Body of pancreas (tissue), 4 donors: ENCODE measurements around the gene KCNQ5. TPM values are rescaled to one million over a fixed set of nuclear protein-coding genes. Genes with fewer than 3 reads are reported as not detected.

ENCODE experiments used
- ATAC-seq: fragments of 150-250 bp; one replicate; pipeline ENCODE4 v1.9.1; 2016
- DNase-seq, 4 donors: peaks; one replicate each; pipeline ENCODE4 v3.0.0-alpha.2; 2019
- H3K27ac ChIP-seq, 4 donors: fragments of 200-600 bp; sonication (generic); 1 replicate in 3 of 4; 2 replicates in 1 of 4; pipeline versions ENCODE4 v1.5.1 to v1.6.1; 2016 to 2019; ENCODE audit warnings: mild to moderate bottlenecking in 1 of 4, mixed read lengths in 1 of 4, moderate library complexity in 1 of 4
- H3K27me3 ChIP-seq, 2 donors: fragments of 200-600 bp; sonication (generic); one replicate each; pipeline ENCODE4 v1.6.0; 2016; ENCODE audit warnings: mild to moderate bottlenecking in 1 of 2
- H3K36me3 ChIP-seq, 2 donors: fragments of 200-600 bp; sonication (generic); replicated peaks in 1 of 2; 2 replicates each; pipeline ENCODE4 v1.5.1; 2016; ENCODE audit warnings: low read depth in 2 of 2; ENCODE audit not compliant: insufficient read depth in 1 of 2
- H3K4me1 ChIP-seq: fragments of 200-600 bp; sonication (generic); one replicate; pipeline ENCODE4 v1.6.0; 2016
- H3K4me3 ChIP-seq, 2 donors: fragments of 200-600 bp; sonication (generic); 1 replicate in 1 of 2; 2 replicates in 1 of 2; pipeline ENCODE4 v1.5.1; 2016 to 2019
- H3K9me3 ChIP-seq, 3 donors: fragments of 200-600 bp; sonication (generic); 1 replicate in 2 of 3; 2 replicates in 1 of 3; pipeline ENCODE4 v1.5.1; 2016
- POLR2A ChIP-seq, 3 donors: fragments of 450-650 bp; IDR thresholded peaks; one replicate each; pipeline ENCODE4 v1.6.1; 2016; ENCODE audit warnings: antibody characterized with exemption in 3 of 3, mild to moderate bottlenecking in 2 of 3
- WGBS, 2 donors: methylation state at CpG; one replicate each; pipeline ENCODE4 v1.1.5; 2017; 5-methylcytosine and 5-hydroxymethylcytosine counted together
- intact Hi-C: fragments of 100-400 bp; cut with DNase I; formaldehyde crosslinking; loops from one replicate; pipeline ENCODE4 v1.15.1; 2023
- total RNA-seq, 2 donors: library from RNA; depleted of rRNA; stranded (reverse); fragments of >200 nt; gene quantifications; one replicate each; pipeline ENCODE4 v1.1.0, GENCODE V29; 2016
- TF ChIP-seq, protein P1 (sequence below), 7 experiments: fragments of 450-650 bp in 4 of 7; fragments of 200-600 bp in 3 of 7; sonication (generic) in 3 of 7; IDR thresholded peaks; one replicate each; pipeline ENCODE4 v1.5.1; 2016 to 2019; ENCODE audit warnings: antibody characterized with exemption in 7 of 7

Gene KCNQ5
- total RNA-seq, 2 donors from 2014 or later: 1.0 to 1.6 TPM

GRCh38 chr6:72748759-72749158, 126.9 kb downstream of the KCNQ5 start:
- Histone ChIP-seq H3K27ac (no peak overlapping the region), H3K9me3 (no peaks in the 10 kb centered on the region), H3K27me3 (no peaks in the 10 kb centered on the region), H3K4me3 (no peak overlapping the region), H3K36me3 (no peaks in the 10 kb centered on the region), H3K4me1 (peaks cover 4% of the 10 kb centered on the region)
- intact Hi-C loops: no loop called here
- DNase-seq: no peak
- WGBS, 2 donors: 38 to 50% methylated on average over 1 of the region's 1 CpG
- no peak for ATAC-seq
- TF ChIP-seq, protein P1, sequence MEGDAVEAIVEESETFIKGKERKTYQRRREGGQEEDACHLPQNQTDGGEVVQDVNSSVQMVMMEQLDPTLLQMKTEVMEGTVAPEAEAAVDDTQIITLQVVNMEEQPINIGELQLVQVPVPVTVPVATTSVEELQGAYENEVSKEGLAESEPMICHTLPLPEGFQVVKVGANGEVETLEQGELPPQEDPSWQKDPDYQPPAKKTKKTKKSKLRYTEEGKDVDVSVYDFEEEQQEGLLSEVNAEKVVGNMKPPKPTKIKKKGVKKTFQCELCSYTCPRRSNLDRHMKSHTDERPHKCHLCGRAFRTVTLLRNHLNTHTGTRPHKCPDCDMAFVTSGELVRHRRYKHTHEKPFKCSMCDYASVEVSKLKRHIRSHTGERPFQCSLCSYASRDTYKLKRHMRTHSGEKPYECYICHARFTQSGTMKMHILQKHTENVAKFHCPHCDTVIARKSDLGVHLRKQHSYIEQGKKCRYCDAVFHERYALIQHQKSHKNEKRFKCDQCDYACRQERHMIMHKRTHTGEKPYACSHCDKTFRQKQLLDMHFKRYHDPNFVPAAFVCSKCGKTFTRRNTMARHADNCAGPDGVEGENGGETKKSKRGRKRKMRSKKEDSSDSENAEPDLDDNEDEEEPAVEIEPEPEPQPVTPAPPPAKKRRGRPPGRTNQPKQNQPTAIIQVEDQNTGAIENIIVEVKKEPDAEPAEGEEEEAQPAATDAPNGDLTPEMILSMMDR (IDR thresholded peaks at IDR 0.05): no peak
- TF ChIP-seq POLR2A (IDR thresholded peaks at IDR 0.05): no peak

DNA sequence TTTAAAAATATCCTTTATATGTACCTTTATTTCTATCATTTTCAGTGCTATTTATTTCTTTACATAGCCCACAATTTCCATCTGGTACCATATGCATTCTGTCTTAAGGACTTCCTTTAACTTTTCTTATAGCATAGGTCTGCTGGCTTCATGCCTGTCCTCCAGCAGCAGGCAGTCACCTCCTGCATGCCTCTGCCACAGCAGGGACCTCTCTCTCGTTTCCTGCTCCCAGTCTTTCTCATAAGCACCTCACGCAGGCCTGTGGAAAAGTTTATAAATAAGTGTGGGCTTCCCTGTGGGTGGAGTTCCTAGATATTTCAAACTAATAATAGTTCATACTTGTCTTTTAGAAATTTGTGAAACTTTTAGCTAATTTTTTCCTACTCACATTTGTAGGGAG, 133.9 kb downstream of the KCNQ5 start:
- ATAC-seq (no peak), DNase-seq (peak in 1 of 4 donors; percentile 20)
- TF ChIP-seq POLR2A (IDR thresholded peaks at IDR 0.05): no peak
- TF ChIP-seq, protein P1 (IDR thresholded peaks at IDR 0.05): no peak
- Histone ChIP-seq H3K9me3 (no peaks in the 10 kb centered on the region), H3K4me3 (no peak overlapping the region), H3K27ac (no peak overlapping the region), H3K4me1 (peaks cover 18% of the 10 kb centered on the region), H3K27me3 (no peaks in the 10 kb centered on the region), H3K36me3 (no peaks in the 10 kb centered on the region)
- 58 to 68% methylated on average over 2 of the region's 2 CpGs for WGBS, 2 donors
- intact Hi-C loops: no loop called here

GRCh38 chr6:72757048-72757447, 135.2 kb downstream of the KCNQ5 start:
- H3K27ac ChIP-seq: no peak overlapping the region
- no peak overlapping the region for H3K4me3 ChIP-seq
- DNase-seq: no peak
- no peak for ATAC-seq
- WGBS, 2 donors: 86 to 93% methylated on average over 3 of the region's 3 CpGs
- H3K4me1 ChIP-seq: peaks cover 18% of the 10 kb centered on the region
- no peaks in the 10 kb centered on the region for H3K36me3 ChIP-seq
- no peaks in the 10 kb centered on the region for H3K9me3 ChIP-seq
- no peak for TF ChIP-seq POLR2A (IDR thresholded peaks at IDR 0.05)
- H3K27me3 ChIP-seq: no peaks in the 10 kb centered on the region
- intact Hi-C loops: no loop called here

GRCh38 chr6:72757926-72758325, 136.1 kb downstream of the KCNQ5 start:
- intact Hi-C loops: no loop called here
- no peak overlapping the region for H3K4me3 ChIP-seq
- DNase-seq (no peak), ATAC-seq (no peak)
- H3K36me3 ChIP-seq: no peaks in the 10 kb centered on the region
- no peak for TF ChIP-seq POLR2A (IDR thresholded peaks at IDR 0.05)
- TF ChIP-seq, protein P1 (IDR thresholded peaks at IDR 0.05): no peak
- no peaks in the 10 kb centered on the region for H3K9me3 ChIP-seq
- no peaks in the 10 kb centered on the region for H3K27me3 ChIP-seq
- H3K4me1 ChIP-seq: peaks cover 18% of the 10 kb centered on the region
- no peak overlapping the region for H3K27ac ChIP-seq
- 92% methylated on average over 1 of the region's 1 CpG for WGBS, 2 donors

DNA sequence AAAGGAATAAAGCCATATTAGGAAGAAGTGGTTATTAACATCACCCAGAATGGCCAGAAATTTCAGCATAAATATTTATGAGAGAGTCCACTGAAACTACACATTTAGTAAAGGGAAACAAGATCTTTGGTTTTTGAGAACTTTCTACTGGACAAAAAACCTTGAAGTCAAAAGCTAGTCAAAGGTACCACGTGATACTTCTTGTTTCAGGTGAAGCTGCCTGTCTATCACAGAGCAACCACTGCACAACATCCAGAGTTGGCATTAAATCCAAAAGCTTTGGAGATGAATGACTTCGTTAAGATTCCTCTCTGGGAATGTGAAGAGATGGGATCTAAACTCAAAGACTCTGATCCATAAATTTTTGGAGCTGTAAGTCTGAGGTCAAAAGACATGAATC, 137.0 kb downstream of the KCNQ5 start:
- DNase-seq (no peak), ATAC-seq (no peak)
- H3K9me3 ChIP-seq: no peaks in the 10 kb centered on the region
- WGBS, 2 donors: 52 to 65% methylated on average over 2 of the region's 2 CpGs
- no peaks in the 10 kb centered on the region for H3K27me3 ChIP-seq
- H3K36me3 ChIP-seq: no peaks in the 10 kb centered on the region
- H3K4me1 ChIP-seq: peaks cover 18% of the 10 kb centered on the region
- intact Hi-C loops: no loop called here
- H3K4me3 ChIP-seq: no peak overlapping the region
- H3K27ac ChIP-seq: peak overlapping the region in 3 of 4 donors; percentile 79 to 81 (median 80)
- TF ChIP-seq, protein P1 (IDR thresholded peaks at IDR 0.05): no peak
